ENCODE data around the gene LTF. TPM values are rescaled to one million over a fixed set of nuclear protein-coding genes. Genes with fewer than 3 reads are reported as not detected.

LTF gene
- total RNA-seq = 1 to 10 TPM in 1 of 2 donors, not detected in 1; 3.4 TPM

DNA sequence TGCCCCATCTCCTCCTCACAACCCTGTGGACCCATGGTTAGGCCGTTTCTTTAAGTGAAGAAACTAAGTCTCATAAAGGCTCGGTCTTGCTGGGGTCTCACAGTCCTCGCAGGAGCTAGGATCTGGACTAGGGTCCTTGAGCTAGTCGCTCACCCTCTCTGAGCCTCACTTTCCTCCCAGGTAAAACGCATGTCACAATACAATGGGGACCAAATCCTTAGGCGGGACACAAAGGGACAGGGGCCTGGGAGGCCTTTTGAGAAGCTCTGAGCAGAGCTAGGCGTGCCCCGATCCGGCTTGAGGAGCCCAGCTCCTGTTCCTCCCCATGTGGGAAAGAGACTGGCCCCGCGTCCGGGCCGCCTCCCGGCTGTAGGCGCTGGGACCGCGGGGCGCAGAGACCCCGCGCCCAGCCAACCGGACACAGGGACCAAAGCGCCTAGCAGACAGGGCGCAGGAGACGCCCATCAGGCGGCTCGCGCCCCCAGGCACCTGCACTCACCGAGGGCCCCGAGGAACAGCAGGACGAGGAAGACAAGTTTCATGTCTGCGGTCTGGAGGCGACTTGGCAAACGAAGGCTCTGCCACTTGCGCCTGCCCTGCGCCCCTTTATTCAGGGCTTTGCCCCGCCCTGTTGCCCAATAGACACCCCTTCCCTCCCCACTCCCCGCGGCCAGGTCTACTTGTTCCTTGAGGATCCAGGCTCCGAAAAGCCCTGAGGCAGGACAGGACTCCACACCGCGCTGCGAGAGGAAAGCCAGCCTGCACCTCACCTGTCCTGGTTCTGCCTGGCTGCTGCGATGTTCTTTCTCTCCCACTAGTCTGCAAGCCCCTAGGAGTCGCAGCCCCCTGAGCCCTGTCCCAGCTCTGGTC lies at the start of gene LTF:
LTF (minus strand) TSS at position 580 of the 870 bp plus-strand sequence; CDS start at position 542, 38 bp downstream.

GRCh38 chr3:46497556-46498265 lies 33.0 kb upstream of the LTF start, which contains the start of gene RTP3:
TSS of gene RTP3 (plus strand) at chr3:46497976. CDS start at chr3:46498063, 87 bp downstream.

DNA sequence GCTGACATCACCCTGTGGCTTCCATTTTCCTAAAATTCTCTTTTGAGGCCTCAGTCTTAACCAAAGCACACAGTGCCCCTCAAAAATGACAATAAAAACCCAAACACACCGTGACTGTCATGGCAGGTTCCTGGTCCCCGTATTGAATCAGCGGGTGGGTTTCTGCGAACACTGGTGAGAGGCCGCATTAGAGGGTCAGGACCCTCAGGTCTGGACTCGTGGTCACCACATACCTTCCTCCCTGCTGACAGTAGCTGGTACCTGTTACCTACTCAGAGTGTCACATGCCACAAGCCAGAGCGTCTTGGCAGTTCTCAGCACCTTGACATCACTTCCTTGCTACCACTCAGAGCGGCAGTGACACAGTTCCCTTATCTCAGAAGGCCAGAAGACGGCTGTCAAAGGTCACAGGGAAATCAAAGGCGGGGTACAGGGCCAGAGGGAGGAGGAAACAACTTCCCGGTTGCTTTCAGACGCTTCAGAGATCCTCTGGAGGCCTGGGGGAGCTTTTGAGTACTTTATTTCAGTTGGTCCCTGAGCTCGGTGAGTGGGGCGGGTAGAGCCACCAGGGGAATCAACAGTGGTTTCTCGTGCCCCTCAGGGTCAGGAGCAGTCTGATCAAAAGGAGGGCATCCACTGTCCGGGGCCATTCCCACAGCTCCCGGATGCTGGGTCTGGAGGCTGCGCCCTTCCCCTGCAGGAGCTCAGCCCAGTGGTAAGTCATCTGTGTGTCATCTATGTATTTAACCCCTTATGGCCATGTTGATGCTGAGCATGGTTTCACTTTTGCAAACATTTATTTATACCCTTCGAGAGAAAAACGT lies 57.7 kb downstream of the LTF start, which contains the start of the genes CCR5AS and CCRL2:
CCR5AS (minus strand) TSS at position 279 of the 824 bp plus-strand sequence.
CCRL2 (plus strand) TSS at position 472 of the 824 bp plus-strand sequence. CDS start 821 bp downstream, outside the sequence.

Other genes with a start within 250 kb of the LTF start
- not detected for gene CCR3, start 222.4 kb downstream of the LTF start, total RNA-seq
- not detected for gene CCR2, start 110.8 kb downstream of the LTF start, total RNA-seq
- not detected for gene CCR5, start 94.0 kb downstream of the LTF start, total RNA-seq
- gene CCRL2, start 57.6 kb downstream of the LTF start, total RNA-seq = under 1 TPM in 1 of 2 donors, not detected in 1; 0.33 TPM
- not detected for gene RTP3, start 33.1 kb upstream of the LTF start, total RNA-seq
- gene LRRC2, start 101.4 kb upstream of the LTF start, total RNA-seq = 1 to 10 TPM; 2.0 to 8.3 TPM
- gene FAM240A, start 147.6 kb upstream of the LTF start, total RNA-seq = not detected
- gene ALS2CL, start 228.8 kb upstream of the LTF start, total RNA-seq = 1 to 10 TPM in 1 of 2 donors, under 1 TPM in 1; 0.67 to 4.5 TPM
- gene TMIE, start 236.5 kb upstream of the LTF start, total RNA-seq = not detected

All from melanocyte of skin (primary cell).